Nephron (organoid): ENCODE measurements around the gene EXOSC3.
A peak's percentile ranks its signal among the peaks of the same experiment; 100 is the strongest.
"Not testable (repeated sequence)": the region's sequence is repeated elsewhere in the genome, so short reads cannot be mapped to it uniquely, and the experiment has no call there.

Source experiments
- H3K27ac Mint-ChIP-seq, 3 experiments: 2 replicates each; pipeline ENCODE4 v1.8.0; 2020; ENCODE audit warnings: mixed read lengths in 3 of 3, mild to moderate bottlenecking in 2 of 3, moderate library complexity in 1 of 3
- H3K27me3 Mint-ChIP-seq: 2 replicates; pipeline ENCODE4 v1.8.0; 2021; ENCODE audit warnings: low read depth, mild to moderate bottlenecking, moderate library complexity, mixed read lengths
- H3K36me3 Mint-ChIP-seq: 2 replicates; pipeline ENCODE4 v1.8.0; 2020; ENCODE audit warnings: low read depth, mixed read lengths
- H3K4me1 Mint-ChIP-seq: 2 replicates; pipeline ENCODE4 v1.8.0; 2020; ENCODE audit warnings: mixed read lengths
- H3K4me3 Mint-ChIP-seq, 3 experiments: 2 replicates each; pipeline ENCODE4 v1.8.0; 2020; ENCODE audit warnings: mild to moderate bottlenecking in 3 of 3, mixed read lengths in 3 of 3, moderate library complexity in 2 of 3
- H3K9me3 Mint-ChIP-seq: 2 replicates; pipeline ENCODE4 v1.8.0; 2020; ENCODE audit warnings: mixed read lengths
- CTCF ChIP-seq, 3 experiments: fragments of 200-600 bp; sonication (generic); IDR thresholded peaks; one replicate each; pipeline ENCODE4 v1.5.0; 2021; ENCODE audit warnings: antibody characterized with exemption in 3 of 3; ENCODE audit not compliant: unreplicated experiment in 3 of 3

The EXOSC3 gene

GRCh38 chr9:37784616-37785483 lies at the start of gene EXOSC3:
EXOSC3 (minus strand) TSS chr9:37785064; CDS start chr9:37785044, 20 bp downstream.
- Mint-ChIP-seq H3K27me3 (no peaks in the 10 kb centered on the region), H3K4me3 (peak within 1 kb of the TSS; percentile 99 to 100 (median 99)), H3K36me3 (peaks cover 34% of the 10 kb centered on the region)

GRCh38 chr9:37827483-37828165 lies 42.8 kb upstream of the EXOSC3 start:
- Mint-ChIP-seq H3K9me3 (no peaks in the 10 kb centered on the region), H3K36me3 (peaks cover 62% of the 10 kb centered on the region), H3K27ac (no peak overlapping the region), H3K27me3 (no peaks in the 10 kb centered on the region), H3K4me3 (no peak overlapping the region), H3K4me1 (no peaks in the 10 kb centered on the region)
- no peak for TF ChIP-seq CTCF (IDR thresholded peaks at IDR 0.05; ENCODE audit: unreplicated experiment in 3 of 3)

More at GRCh38 chr9:37784616-37785483, at the start of gene EXOSC3:
- Mint-ChIP-seq H3K9me3 (no peaks in the 10 kb centered on the region), H3K4me1 (peaks cover 21% of the 10 kb centered on the region), H3K27ac (peak within 1 kb of the TSS; percentile 74 to 95 (median 85))
- TF ChIP-seq CTCF (IDR thresholded peaks at IDR 0.05; ENCODE audit: unreplicated experiment in 3 of 3): no peak

- not testable (repeated sequence) for H3K9me3 Mint-ChIP-seq, H3K4me3 Mint-ChIP-seq, H3K4me1 Mint-ChIP-seq, H3K27ac Mint-ChIP-seq, H3K27me3 Mint-ChIP-seq
- H3K36me3 Mint-ChIP-seq: peaks cover 81% of the 10 kb centered on the region
These were observed 40.3 kb upstream of the EXOSC3 start for GRCh38 chr9:37825174-37825573.

GRCh38 chr9:37820142-37820541 lies 35.3 kb upstream of the EXOSC3 start:
- H3K27me3 Mint-ChIP-seq: no peaks in the 10 kb centered on the region
- H3K36me3 Mint-ChIP-seq: peaks cover 46% of the 10 kb centered on the region
- H3K9me3 Mint-ChIP-seq: no peaks in the 10 kb centered on the region
- no peak for TF ChIP-seq CTCF (IDR thresholded peaks at IDR 0.05; ENCODE audit: unreplicated experiment in 3 of 3)
- no peaks in the 10 kb centered on the region for H3K4me1 Mint-ChIP-seq
- H3K27ac Mint-ChIP-seq: no peak overlapping the region
- H3K4me3 Mint-ChIP-seq: no peak overlapping the region

GRCh38 chr9:37818849-37819248 lies 34.0 kb upstream of the EXOSC3 start:
- H3K36me3 Mint-ChIP-seq: peaks cover 33% of the 10 kb centered on the region
- no peak for TF ChIP-seq CTCF (IDR thresholded peaks at IDR 0.05; ENCODE audit: unreplicated experiment in 3 of 3)
- H3K27me3 Mint-ChIP-seq: no peaks in the 10 kb centered on the region
- no peak overlapping the region for H3K4me3 Mint-ChIP-seq
- H3K9me3 Mint-ChIP-seq: no peaks in the 10 kb centered on the region
- H3K27ac Mint-ChIP-seq: no peak overlapping the region
- H3K4me1 Mint-ChIP-seq: no peaks in the 10 kb centered on the region

- Mint-ChIP-seq H3K9me3 (no peaks in the 10 kb centered on the region), H3K4me3 (no peak overlapping the region), H3K27me3 (no peaks in the 10 kb centered on the region), H3K4me1 (no peaks in the 10 kb centered on the region), H3K36me3 (peaks cover 23% of the 10 kb centered on the region), H3K27ac (no peak overlapping the region)
- TF ChIP-seq CTCF (IDR thresholded peaks at IDR 0.05; ENCODE audit: unreplicated experiment in 3 of 3): no peak
These were observed 28.0 kb upstream of the EXOSC3 start for GRCh38 chr9:37812773-37813379.
